ENCODE data around the gene SIVA1. TPM values are rescaled to one million over a fixed set of nuclear protein-coding genes. Genes with fewer than 3 reads are reported as not detected.

Gene SIVA1
- total RNA-seq, 1 donor from 2014 or later: 219 TPM

- no peak for DNase-seq (ENCODE audit: extremely low read depth, low read depth, low spot score)
These were observed 41.7 kb downstream of the SIVA1 start for GRCh38 chr14:104794631-104794992.

GRCh38 chr14:104794993-104795780 lies 42.2 kb downstream of the SIVA1 start, which contains the start of gene AKT1:
Gene AKT1 (minus strand): TSS chr14:104795748. CDS start chr14:104792643, 3,105 bp downstream.
- no peak for DNase-seq (ENCODE audit: extremely low read depth, low read depth, low spot score)

DNA sequence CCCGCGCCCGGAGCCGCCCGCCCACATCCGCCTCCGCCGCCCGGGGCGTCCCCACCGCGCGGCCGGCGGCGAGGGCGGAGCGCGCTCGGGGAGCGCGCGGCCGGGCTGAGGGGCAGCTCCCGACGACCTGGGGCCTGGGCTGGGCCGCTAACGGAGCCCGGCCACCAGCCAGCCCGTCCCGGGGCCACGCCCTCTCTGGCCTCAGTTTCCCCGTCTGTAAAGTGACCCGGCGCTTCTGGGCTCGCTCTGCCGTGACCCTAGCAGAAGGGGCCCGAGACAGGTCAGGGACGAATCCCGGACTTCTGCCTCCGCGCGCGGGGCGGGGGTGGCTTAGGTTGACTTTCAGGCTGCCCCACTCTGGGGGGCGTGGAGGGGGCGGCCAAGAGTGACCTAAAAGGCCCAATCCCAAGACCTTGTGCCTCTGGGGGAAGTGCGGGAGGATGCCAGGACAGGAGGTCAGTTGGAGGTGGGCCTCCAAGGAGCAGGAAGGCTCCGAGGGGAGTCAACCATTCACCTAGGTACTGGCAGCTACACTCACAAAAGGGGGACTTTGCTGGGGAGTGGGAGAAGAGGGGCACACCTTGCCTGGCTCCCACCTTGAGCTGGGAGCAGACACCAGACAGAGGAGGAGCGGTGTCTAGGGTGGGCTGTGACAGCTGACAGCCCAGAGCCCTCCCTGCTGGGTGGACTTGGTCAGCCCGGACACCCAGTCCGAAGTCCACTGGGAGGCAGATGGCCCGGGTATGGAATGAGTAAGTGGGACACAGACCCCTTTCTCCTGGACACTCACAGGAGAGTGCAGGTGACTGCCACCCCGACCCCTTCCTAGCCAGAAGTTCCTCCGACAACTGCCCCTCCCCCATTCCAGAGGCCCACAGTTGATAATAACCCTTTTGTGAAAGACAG lies 43.1 kb downstream of the SIVA1 start:
- no peak for DNase-seq (ENCODE audit: extremely low read depth, low read depth, low spot score)

- DNase-seq (ENCODE audit: extremely low read depth, low read depth, low spot score): no peak
These were observed 43.7 kb downstream of the SIVA1 start for GRCh38 chr14:104796687-104797081.

- DNase-seq (ENCODE audit: extremely low read depth, low read depth, low spot score): no peak
These were observed 44.4 kb downstream of the SIVA1 start for GRCh38 chr14:104797115-104798044.

DNA sequence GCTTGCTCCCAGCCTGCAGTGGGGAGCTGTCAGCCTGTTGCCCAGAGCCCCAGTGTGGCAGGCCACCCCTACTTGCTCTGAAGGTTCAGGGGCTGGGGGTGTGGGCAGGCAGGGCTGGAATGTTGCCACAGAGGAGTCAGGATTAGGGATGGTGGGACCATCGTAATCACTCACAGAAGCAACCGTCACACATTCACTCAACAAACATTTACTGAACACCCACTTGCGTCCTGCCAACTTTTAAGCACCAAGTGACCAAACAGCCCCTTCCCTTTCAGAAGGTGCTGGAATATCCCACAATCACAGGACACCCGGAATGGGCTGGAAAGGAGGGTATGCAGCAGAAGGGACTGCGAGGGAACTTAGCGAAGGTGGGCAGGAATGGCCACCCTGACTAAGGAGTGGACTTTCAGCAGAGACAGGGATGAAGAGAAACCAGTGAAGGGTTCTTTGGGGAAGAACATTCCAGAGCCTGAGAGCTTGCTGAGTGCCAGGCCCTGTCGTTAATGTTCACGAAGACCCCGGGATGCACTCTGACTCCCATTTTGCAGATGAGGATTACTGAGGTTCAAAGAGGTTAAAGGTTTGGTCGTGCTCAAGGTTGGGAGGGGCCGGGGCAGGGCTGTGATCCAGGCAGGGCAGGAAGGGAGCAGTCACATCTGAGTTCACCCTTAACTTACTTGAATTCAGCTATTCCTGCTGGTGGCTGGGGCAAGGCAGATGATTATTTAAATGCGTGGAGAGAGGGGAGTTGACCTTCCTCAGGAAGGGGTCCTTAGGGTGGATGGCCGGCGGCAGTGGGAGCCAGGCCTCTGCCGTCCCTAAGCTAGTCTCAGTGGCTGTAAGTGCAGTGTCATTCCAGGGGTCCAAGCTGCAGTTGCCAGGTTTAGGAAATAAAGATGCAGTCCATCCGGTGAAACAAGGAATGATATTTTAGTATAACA lies 45.6 kb downstream of the SIVA1 start:
- no peak for DNase-seq (ENCODE audit: extremely low read depth, low read depth, low spot score)

DNA sequence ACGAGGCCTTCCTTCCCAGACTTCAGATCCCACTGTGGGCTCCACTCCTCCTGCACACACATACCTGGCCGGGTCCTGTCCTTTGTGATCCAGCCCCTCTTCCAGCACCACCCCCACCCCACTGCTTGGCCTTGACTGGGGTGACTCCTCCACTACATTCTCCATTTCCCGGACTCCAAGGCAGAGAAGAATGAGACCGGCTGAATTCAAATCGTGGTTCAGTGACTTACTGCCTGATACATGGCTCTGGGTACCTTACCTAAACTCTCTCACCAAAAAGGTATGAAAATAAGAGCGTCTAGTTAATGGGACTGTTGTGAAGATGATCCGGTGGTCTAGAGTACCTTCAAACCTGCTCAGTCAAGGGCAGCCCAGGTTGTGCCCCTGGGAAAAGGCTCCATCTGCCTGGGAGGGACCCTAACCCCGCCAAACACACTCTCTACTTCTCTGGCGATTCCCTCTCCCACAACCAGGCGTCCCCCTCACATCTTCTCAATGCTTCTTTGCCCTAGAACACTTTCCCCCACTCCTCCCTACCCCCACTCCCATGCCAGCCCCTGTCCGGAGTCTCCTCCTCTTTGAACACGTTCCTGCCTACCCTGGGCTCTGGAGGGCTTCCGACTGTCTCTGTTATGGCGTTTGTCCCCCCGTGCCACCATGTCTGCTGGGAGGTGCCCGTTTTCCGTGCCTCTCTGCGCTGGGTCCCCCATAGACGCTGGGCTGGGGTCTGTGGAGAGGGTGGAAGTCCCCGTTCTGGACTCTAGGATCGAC lies 46.5 kb downstream of the SIVA1 start:
- DNase-seq (ENCODE audit: extremely low read depth, low read depth, low spot score): no peak

- no peak for DNase-seq (ENCODE audit: extremely low read depth, low read depth, low spot score)
These were observed 47.2 kb downstream of the SIVA1 start for GRCh38 chr14:104800015-104800770.

GRCh38 chr14:104800771-104801519 lies 48.0 kb downstream of the SIVA1 start, which contains the start of gene ZBTB42:
Gene ZBTB42 (plus strand): TSS chr14:104801101. CDS start chr14:104801198, 97 bp downstream.
- no peak for DNase-seq (ENCODE audit: extremely low read depth, low read depth, low spot score)

DNA sequence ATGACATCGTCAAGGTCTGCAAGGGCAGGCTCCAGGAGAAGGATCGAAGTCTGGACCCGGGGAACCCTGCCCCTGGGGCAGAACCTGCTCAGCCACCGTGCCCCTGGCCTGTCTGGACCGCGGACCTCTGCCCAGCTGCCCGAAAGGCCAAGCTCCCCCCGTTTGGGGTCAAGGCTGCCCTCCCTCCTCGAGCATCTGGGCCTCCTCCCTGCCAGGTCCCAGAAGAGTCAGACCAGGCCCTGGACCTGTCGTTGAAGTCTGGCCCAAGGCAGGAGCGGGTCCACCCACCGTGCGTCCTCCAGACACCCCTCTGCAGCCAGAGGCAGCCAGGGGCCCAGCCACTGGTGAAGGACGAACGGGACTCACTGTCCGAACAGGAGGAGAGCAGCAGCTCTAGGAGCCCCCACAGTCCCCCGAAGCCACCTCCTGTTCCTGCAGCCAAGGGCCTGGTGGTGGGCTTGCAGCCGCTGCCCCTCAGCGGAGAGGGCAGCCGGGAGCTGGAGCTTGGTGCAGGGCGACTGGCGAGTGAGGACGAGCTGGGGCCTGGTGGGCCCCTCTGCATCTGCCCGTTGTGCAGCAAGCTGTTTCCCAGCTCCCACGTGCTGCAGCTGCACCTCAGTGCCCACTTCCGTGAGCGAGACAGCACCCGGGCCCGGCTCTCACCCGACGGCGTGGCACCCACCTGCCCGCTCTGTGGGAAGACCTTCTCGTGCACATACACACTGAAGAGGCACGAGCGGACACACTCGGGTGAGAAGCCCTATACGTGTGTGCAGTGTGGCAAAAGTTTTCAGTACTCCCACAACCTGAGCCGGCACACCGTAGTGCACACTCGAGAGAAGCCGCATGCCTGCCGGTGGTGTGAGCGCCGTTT lies 48.8 kb downstream of the SIVA1 start:
- no peak for DNase-seq (ENCODE audit: extremely low read depth, low read depth, low spot score)

GRCh38 chr14:104802394-104803184 lies 49.6 kb downstream of the SIVA1 start:
- DNase-seq (ENCODE audit: extremely low read depth, low read depth, low spot score): no peak

DNA sequence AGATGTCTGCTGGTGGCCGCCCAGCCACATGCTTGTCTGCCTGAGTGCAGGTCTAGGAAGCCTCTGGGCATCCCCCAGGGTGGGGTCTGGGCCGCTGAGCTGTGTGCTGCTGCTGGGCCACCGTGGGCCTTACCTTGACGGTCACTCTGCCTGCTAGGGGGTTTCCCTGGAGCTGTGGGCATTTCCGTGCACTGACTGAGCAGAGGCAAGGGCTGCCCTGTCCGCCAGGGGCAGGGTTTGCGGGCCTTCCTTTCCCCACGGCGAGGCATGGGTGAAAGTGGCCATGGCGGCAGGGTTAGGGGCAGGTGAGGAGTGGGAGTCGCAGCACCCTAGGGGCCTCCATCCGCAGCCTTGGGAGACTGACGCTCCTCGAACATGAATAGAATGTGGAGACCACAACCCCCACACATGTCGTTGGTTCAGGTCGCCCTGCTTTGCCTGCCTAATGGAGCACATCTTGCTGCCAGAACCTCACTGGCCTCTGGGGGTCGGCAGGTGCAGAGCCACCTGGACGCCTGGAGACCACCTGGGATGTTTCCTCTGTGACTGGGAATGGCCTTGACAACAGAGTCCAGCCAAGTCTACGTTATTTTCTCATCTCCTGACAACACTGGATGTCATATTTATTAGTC lies 50.4 kb downstream of the SIVA1 start:
- DNase-seq (ENCODE audit: extremely low read depth, low read depth, low spot score): no peak

DNA sequence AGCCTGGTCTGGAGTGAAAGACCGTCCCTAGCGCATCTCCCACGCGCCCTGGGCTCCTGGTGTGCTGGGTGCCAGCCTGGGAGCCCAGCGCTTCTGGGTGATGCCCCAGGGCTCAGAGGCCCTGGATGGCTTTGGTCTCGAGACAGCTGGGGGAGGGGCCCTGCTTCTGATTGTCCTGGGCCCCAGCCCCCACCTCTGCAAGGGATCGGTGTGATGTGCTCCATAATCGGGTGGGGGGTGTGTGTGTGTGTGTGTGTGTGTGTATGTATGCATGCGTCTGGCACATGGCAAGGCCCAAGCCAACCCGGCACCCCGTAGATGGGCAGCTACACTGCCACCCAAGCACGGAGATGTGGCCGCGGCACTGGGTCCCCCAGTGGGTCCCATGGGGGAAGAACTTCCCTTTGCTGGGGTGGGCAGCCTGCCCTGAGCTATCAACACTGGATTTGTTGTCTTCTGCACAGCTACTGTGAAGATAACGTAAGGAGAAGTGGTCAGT lies 51.0 kb downstream of the SIVA1 start:
- no peak for DNase-seq (ENCODE audit: extremely low read depth, low read depth, low spot score)

DNA sequence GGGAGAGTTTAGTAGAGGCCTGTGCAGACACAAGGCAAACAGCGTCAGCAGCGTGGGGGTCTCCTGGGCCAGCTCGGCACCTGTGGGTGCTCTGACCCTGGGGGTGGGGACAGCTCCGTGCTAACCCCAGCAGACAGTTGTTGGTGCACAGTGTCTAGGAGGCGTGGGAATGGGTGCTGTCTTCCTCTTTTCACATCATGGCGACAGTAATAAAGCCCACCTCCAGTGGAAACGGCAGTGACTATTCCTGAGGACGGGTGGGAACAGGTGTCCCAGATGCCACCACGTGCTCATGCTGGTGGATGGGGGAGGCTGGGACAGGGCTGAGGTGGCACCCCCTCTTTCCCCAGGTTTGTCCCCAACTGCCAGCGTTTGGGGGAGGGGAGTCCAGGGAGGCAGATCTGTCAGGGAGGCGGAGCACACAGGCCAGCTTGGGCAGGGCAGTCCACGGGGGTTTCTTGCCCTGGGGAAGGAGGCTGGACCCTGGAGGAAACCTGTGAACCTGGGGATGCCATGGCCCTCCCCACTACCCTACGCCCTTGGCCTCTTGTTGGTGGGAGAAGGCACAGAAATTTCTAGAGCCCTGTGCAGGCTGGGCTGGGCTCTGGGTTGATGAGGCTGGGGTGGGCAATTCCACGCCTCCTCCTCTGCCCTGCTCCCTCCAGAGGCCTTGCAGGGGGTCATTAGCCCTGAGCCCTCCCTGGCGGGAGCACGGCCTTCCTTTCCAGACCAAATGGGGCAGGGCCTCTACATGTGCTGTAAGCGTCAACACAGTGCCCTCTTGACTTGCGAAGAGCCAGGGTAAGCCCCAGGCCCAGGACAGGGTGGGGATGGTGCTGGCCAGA lies 51.8 kb downstream of the SIVA1 start:
- no peak for DNase-seq (ENCODE audit: extremely low read depth, low read depth, low spot score)

Data from glomerular endothelial cell (primary cell).